MV-4-11 (cell line): ENCODE measurements around the gene JAKMIP3.

ENCODE experiments used
- DNase-seq: peaks from one replicate; lab custom pipeline; 2025; lab: John Stamatoyannopoulos, UW

Gene JAKMIP3

GRCh38 chr10:132112611-132113010 is 46.9 kb downstream of the JAKMIP3 start:
- DNase-seq = no peak

- no peak for DNase-seq
Observed at GRCh38 chr10:132113206-132113605, 47.5 kb downstream of the JAKMIP3 start.

GRCh38 chr10:132113766-132114365 is 48.1 kb downstream of the JAKMIP3 start:
- no peak for DNase-seq

- DNase-seq = no peak
Observed at GRCh38 chr10:132114953-132115520, 49.3 kb downstream of the JAKMIP3 start.
